ENCODE measurements around the gene VILL.
A peak's percentile ranks its signal among the peaks of the same experiment; 100 is the strongest.
"Not testable (repeated sequence)": the region's sequence is repeated elsewhere in the genome, so short reads cannot be mapped to it uniquely, and the experiment has no call there.

VILL gene

GRCh38 chr3:38018296-38019266 is 28.0 kb downstream of the VILL start:
- no peak for DNase-seq

- DNase-seq: no peak
Measured at GRCh38 chr3:38019658-38020341, 29.2 kb downstream of the VILL start.

GRCh38 chr3:38020342-38020726 is 29.7 kb downstream of the VILL start:
- DNase-seq: no peak

GRCh38 chr3:38021196-38021595 is 30.6 kb downstream of the VILL start:
- DNase-seq: no peak

- no peak for DNase-seq
Measured at GRCh38 chr3:38022301-38022700, 31.7 kb downstream of the VILL start.

DNA sequence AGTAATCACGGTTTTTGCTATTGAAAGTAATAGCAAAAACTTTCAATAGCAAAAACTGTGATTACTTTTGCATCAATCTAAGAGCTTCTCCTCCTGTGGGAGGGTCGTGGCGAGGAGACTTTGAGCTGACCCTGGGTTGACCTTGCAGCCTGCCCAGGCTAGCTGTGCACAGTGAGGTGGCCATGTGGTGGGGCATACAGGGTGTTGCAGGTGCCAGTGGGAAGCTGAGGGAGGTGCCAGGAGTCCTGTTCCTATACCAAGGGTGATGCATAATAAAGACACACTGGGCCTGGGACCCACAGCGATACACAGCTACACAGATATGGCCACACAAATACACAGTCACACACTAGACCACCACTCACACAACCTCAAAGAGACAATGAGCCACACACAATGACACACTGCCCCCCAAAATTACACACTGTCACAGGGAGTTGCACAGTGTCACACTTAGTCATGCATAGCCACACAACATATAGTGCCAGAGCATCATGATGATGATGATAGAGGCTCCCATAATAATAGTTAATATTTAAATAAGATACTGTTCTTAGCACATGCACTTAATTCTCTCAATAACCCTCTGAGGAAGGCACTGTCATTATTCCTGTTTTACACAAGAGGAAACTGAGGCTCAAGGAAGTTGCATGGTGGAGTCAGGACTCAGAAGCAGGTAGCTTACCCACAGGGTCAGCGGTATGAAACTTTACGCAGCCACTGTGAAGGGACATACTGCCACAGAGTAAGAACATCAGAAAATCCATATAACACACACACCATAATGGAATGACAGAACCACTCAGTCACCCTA is 32.5 kb downstream of the VILL start:
- no peak for DNase-seq

GRCh38 chr3:38026856-38027255 is 36.3 kb downstream of the VILL start:
- no peak for DNase-seq

- no peak for DNase-seq
Measured at GRCh38 chr3:38027466-38028465, 37.2 kb downstream of the VILL start.

GRCh38 chr3:38028621-38029361 is 38.2 kb downstream of the VILL start:
- DNase-seq: no peak

DNA sequence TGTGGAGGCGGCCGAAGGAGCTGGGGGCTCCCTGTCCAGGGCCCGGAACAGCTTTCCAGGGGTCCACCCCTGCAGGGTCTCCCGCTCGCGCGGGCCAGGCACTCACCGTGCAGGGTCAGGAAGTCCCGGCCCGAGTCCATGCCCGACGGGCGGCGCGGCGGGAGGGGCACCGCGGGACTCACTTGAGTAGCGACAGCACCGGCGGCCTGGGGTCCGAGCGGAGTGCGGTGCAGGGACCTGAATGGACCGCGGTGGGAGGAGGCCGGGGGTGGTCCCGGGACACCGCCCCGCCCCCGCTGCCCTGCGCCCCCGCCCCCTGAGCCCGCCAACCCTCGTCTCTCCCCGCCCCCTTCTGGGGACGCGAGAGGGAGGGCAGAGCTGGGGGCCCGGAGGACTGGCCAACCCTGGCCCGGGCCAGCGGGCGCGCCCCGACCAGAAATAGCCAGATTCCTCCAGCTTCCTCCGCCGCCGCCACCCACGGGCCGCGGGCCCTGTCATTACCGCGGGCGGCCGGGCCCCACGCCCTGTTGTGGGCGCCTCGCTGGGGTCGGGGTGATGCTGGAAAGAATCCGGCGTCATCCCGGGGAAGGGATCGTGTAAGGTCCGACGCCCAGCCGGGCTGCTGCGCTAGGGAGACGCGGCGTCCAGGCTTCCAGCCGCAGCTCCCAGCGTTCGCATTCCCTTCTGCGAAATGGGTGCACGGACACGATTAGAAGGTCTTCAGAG is 39.0 kb downstream of the VILL start, which contains the start of gene PLCD1:
PLCD1 (minus strand) TSS at position 243 of the 726 bp plus-strand sequence; CDS start at position 140, 103 bp downstream.
- peak; percentile 78 for DNase-seq

- no peak for DNase-seq
Measured at GRCh38 chr3:38030126-38031021, 39.8 kb downstream of the VILL start.

- DNase-seq: peak; percentile 43
Measured at GRCh38 chr3:38031022-38031994, 40.7 kb downstream of the VILL start.

DNA sequence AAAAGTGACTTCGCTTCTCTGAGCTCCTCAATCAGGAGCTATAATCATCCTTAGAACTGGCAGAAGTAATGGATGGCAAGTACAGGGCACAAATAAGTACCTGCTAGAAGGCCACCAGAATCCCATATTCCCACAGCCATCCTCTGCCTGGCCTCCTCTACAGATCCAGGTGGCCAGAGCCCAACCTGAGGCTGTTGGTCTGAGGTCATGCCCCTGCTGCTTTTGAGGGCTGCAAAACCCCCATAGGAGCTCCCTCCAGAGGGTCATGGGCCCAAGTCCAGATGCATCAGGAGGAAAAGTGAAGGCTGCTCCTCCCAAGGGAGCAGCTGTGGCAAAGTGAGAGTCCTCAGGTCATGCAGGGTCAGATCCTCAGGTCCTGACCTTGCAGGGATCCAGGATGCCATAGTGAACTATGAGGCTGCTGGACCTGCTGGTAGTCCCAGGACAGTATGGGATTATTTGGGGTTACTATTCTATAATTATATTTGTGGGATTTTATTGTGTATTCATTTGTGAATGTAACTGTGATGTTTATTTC is 41.8 kb downstream of the VILL start:
- no peak for DNase-seq

GRCh38 chr3:38033586-38033985 is 43.0 kb downstream of the VILL start:
- DNase-seq: not testable (repeated sequence)

DNA sequence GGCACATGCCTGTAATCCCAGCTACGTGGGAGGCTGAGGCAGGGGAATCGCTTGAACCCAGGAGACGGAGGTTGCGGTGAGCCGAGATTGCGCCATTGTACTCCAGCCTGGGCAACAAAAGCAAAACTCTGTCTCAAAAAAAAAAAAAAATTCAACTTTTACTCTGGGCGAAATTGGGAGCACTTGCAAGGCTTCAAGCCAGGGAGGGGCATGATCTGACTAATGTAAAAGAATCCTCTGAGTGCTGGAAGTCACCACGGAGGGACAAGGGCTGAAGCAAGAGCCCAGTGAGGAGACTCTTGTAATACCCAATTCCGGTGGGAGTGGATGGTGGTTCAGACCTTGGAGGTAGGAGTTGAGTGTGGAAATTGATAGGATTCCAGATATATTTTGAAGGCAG is 43.7 kb downstream of the VILL start:
- not testable (repeated sequence) for DNase-seq

DNA sequence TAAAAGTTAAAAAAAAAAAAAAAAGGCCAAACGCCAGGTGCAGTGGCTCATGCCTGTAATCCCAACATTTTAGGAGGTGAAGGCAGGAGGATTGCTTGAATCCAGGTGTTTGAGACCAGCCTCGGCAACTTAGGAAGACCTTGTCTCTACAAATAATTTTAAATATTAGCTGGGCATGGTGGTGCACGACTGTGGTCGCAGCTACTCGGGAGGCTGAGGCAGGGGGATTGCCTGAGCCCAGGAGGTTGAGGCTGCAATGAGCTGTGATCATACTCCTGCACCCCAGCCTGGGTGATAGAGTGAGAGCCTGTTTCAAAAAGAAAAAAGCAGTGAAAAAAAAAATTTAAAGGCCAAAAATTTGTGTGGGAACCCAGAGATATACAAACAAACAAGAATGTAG is 45.7 kb downstream of the VILL start:
- DNase-seq: no peak

DNA sequence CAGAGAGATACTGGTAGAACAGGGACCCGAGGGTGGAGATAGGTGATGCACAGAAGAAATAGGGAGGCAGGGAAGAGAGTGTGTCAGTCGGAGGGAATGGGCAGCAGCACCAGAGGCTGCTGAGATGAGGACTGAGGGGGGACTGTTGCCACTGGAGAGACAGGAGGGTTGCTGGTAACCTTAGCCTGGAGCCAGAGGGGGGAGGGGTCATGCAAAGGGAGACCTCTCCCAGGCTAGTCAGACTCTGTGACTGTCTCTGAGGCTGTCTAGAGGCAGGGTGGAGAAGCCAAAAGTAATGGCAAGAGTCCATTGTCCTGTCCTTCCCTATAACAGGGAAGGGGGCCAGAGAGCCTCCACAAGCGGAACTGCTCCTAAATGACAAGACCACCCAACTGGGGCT is 46.3 kb downstream of the VILL start:
- DNase-seq: no peak

Measured in fibroblast of skin of back (primary cell).